Activated T-cell treated with anti-CD3 and anti-CD28 coated beads, Interleukin-2, amount 50 U/mL, for 48 hours (primary cell): ENCODE measurements around the gene MRPS33.
"Not testable (repeated sequence)": the region's sequence is repeated elsewhere in the genome, so short reads cannot be mapped to it uniquely, and the experiment has no call there.

Experiments
- DNase-seq, 2 experiments: peaks; one replicate each; pipeline ENCODE4 v3.0.0-alpha.2; 2020

The MRPS33 gene

DNA sequence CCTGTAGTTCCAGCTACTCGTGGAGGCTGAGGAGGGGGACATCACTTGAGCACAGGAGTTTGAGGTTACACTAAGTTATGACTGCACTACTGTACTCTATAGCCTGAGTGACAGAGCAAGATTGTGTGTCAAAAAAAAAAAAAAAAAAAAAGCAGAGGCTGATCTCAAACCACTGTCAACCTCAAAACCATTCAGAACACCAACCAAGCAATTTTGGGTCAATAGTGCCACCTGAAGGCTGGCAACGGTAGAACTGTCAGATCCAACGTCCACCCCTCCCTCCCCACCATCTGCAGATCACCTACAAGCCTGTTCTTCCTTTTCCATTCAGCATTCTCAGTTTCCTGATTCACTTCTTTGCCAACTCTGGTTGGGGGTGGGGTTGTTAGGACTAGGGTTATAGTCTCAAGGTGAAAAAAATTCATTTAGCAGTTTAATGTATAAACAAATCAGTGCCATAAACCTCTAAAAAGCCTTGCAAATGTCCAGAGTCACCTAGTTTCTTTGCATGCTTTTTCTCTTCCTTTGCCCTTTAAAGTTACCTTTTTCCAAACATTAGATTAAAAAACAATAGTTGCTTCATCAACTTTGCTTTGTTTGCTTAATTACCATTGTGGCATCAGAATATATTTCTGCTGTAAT is 2.6 kb downstream of the MRPS33 start:
- DNase-seq: peak; percentile 80 to 84

DNA sequence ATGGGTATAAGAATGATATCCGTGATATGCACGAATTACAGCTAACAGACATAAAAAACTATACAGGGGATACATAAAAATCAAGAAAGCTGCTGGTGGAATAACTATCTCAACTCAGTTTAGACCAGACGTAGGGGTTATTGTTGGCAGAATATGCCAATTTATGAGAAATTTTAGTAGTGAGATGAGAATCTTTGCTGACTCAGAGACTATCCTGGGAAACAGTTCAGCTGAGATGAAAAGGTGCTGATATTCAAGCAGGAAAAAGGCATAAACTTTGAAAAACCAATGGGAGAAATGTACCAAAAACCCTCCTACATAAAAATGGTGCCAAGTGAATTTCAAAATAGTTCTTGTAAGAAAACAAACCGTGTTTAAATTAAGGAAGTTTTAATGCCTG is 3.3 kb downstream of the MRPS33 start:
- no peak for DNase-seq

DNA sequence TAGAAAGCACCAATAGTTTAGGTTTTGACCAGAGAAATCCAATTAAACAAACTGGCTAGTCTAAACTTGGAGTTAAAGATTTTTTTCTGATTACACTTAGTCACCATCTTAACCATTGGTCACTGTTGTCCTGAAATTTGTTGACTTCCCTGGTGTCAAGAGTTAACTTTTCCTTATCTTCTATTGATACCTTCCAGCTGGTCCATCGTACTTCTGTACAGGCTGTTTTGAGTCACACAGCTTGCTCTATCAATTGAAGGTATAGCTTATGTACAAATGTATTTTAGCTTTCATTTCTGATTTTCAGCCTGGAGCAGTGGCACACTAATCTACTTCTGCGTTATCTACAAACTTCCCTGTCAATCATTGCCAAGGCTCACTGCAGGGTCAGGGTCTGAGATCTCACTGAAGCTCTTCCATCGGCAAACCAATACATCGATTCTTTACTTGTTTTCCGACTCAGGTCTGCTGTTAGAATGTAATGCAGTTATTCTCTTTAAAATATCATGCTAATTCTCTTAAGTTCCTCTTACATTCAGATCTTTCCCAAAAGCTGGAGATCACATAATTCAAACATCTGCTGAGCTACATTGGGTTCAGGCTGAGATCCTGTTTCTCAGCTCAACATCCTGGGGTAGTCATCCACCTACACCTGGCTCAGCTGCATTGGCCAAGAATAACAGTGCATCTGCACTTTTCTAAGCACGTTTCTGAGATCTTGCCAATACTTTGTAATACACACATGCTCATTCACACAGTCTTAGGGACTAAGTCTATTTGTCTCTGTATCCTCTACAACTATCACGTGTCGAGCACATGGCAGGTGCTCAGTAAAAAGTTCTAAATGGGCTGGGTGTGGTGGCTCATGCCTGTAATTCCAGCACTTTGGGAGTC is 11.3 kb downstream of the MRPS33 start:
- DNase-seq: no peak

DNA sequence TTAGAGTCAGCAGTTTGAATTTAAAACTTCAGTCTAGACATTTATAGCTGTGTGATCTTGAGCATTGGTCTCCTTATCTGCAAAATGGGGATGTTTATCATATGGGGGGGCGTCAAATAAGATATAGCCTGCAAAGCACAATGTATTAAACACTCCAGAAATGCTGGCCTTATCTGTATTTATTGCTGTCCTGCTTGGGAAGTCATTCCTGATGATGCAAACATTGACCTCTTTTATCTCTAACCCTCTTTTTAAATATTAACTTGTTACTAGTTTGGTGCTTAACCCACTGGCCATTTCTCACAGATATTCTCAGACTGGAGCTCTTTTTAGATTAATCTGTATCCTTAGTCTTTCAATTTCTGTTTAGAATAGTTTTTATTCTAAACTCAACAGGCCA is 13.2 kb downstream of the MRPS33 start:
- no peak for DNase-seq

DNA sequence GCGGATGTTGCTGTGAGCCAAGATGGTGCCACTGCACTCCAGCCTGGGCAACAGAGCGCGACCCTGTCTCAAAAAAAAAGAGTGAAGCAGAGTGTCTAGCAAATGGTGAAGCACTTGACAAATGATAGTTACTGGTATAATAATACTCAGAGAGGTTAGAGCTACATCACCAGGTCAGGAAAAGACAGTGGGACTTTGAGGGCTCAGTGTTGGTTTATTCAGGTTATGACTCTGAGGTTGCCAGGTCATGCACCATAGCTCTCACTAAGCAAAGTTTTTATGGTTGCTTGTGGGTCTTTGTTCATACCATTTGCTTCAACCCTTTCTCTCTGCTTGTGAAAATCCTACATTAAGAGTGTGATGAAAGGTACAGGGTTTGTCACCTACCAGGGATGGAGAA is 13.6 kb downstream of the MRPS33 start:
- no peak for DNase-seq

DNA sequence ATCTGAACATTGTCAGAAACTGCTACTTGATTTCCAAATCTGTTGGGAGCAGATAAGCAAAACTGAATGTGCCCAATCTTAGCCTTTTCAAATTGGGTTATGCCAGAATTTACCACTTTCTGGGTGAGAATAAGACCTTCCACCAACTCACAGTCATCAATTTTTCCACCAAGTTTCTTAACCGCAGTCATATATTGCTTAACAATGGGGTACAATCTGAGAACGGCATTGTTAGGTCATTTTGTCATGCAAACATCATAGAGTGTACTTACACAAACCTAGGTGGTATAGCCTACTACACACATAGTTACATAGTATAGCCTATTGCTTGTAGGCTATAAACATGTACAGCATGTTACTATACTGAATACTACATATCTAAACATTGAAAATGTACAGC is 16.0 kb downstream of the MRPS33 start:
- no peak for DNase-seq

DNA sequence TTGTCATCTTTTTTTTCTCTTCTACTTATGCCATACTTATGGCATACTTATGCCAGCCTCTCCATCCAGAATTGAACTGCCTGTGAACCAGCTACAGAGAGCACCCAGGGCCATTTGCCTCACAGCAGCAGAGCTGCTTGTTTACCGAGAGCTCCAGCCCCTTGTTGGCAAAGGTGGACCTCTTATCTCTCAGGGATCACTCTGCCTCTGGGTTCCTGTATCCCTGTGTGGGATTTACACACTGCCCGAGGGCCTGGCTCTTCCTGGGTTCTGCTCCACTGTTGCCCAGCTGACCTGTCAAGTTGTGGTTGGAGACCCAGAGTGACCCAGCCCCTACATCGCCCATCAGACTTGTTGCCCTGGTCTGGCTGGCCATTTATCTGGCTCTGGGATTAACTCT is 22.3 kb downstream of the MRPS33 start:
- DNase-seq: no peak

DNA sequence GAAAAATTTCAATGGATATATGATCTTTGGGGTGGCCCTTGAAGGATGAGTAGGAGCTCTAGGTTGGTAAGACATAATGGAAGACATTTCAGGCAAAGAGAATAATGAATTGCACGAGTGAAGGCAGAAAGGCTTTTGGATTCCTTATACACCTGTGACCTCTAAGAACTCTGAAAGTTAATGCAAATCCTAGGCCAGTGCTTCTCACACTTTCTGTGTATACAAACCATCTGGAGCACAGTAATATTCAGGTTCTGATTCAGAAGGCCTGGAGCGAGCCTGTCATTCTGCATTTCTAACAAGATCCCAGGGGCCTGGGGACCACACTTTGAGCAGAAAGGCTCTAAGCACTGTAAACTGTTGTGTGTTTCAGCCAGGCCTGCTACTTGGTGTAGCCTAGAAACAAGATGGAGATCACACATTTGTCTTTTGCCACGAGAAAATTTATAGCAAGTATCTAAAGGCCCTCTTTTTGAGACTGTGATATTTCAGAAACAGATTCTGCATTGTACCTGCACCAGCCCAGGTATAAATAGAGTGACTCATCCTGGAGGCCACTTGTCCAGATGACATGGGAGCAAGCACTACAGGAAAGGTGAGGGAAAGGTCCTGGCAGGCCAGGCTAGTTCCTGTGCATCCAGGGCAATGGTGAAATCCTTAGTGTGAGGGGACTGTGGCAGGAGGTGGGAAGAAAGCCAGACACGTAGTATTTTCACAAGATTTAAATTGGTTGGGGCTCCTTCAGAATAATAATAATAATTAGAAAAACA is 24.4 kb downstream of the MRPS33 start:
- DNase-seq: no peak

DNA sequence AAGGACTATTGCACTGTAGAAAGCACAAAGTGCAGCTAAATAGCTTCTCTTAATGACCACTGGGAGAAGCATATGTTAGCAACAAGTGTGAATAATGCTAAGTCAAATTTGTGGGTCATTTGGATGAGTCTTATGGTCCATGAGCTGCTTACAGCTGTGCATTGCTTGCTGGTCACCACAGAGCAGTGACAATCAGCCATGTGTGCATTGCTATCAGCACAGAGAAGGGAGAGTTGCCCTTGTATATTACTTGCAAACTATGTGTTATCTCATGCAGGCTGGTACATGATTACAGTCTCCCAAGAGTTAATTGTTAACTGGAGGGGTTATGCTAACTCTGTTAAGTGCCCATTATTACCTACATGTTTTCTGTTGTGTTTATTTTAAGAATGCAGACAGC is 25.7 kb downstream of the MRPS33 start:
- no peak for DNase-seq

DNA sequence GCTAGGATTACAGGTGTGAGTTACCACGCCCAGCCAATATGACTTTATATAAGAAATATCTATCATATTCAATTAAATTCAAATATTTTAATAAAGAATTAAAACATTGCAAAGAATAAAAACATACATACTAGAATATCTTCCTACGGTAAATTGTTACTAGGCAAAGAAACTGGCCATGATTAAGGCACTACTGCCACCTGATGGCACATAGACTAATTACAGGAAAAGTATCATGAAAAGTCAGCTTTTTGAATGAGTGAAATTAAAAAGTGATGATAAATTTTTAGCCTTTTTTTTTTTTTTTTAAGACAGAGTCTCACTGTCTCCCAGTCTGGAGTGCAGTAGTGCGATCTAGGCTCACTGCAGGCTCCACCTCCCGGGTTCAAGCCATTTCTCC is 30.9 kb downstream of the MRPS33 start:
- no peak for DNase-seq

DNA sequence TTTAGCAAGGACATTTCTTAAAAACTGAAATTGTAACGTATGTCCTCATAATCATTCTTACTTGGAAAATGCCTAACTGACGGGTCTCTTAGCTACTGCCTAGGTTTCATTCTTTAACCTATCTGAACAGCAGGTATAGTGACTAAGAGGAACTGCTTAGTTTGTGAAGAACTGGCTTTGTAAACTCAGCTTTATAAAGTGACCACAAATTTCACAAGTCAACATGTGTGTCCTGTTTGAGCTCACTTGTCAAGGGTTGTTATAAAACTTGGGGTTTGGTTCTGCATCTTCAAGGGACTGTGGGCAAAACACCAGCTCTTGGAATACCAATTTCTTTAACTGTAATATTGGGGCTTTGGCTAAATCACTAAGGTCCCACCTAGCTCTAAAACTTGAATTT is 32.2 kb downstream of the MRPS33 start:
- DNase-seq: no peak

DNA sequence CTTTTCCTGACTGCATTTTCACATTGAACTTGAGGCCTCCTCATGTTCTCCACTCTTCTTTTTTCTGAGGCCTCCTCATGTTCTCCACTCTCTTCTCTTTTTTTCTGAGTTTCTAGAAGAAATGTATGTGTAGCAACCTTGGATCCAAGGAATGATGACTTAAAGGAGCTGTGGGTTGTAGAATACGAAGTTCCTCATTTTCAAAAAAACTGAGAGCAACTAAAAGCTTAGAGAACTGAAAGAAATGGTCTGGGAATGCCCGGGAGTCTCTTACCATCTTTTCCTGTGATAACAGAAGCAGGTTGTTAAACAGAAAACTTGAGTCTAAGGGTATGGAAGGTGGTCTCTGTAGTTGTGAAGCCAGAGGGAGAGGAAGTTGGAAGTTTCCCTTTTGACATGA is 32.8 kb downstream of the MRPS33 start:
- no peak for DNase-seq

DNA sequence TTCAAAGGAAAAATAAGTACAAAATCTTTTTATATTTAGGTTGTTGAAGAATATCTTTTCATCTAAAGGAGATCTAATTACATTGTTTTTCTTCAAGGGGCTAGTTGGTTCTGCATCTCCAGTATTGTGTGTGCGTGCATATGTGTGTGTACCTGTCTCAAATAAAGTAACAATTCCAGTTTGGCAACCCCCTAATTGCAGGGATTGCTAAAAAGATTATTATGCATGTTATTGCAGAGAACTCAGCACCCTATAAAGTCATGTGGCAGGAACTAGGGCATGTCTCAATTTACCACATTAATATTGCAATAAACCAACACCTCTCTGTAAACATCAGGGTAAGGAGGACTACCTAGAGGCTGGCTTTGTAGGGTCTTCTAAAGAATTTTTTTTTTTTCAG is 37.0 kb downstream of the MRPS33 start:
- no peak for DNase-seq

DNA sequence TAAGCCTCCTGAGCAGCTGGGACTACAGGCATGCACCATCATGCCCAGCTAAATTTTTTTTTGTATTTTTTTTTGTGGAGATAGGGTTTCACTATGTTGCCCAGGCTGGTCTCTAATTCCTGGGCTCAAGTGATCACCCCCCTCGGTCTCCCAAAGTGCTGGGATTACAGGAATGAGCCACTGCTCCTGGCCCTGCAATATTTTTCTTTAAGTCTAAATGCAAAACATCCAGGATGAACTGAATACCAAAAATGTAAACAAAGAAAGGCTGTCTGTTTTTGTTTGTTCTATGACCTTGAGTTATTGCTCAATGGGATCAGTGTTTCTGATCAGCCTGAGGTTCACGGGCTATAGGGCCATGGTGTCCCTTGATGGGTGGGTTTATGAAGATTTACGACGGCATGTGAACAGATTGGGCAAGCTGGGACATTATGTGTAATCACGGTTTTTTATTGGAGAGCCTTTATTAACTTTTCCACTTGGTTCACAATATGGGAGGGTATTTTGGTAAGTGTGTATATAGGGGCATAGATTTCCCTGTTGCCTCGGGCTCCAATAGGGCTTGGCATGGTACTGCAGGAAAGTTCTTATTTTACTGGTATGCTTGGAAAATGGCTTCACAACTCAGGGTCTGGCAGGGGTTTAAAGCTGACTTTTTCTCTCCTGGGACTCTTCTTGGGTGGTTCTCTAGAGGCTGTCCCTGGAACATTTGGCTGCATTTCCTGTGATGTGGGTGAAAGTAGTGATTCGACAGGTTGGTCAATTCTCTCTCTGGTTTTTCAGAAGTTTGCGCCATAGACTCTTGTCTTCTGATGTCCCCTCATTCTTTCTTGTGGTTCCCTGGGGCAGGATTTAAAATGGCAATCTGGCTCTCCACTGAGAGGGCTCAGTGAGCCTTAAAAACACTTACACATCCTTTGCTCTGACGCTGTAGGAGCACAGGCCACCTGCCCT is 41.6 kb downstream of the MRPS33 start:
- DNase-seq: no peak

DNA sequence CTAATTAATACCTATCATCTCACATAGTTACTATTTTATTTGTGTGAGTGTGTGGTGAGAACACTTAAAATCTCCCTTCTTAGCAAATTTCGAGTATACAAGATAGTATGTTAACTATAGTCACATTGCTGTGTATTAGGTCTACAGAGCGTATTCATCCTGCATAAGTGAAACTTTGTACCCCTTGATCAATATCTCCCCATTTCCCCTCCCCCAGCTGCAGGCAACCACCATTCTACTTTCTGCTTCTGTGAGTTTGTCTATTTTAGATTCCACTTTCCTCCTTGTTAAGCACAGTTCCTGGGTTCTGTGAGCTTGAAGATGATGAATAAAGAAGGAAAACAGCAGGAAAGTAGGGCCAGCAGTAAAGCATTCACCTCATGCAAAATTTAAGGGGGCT is 42.4 kb downstream of the MRPS33 start:
- no peak for DNase-seq

DNA sequence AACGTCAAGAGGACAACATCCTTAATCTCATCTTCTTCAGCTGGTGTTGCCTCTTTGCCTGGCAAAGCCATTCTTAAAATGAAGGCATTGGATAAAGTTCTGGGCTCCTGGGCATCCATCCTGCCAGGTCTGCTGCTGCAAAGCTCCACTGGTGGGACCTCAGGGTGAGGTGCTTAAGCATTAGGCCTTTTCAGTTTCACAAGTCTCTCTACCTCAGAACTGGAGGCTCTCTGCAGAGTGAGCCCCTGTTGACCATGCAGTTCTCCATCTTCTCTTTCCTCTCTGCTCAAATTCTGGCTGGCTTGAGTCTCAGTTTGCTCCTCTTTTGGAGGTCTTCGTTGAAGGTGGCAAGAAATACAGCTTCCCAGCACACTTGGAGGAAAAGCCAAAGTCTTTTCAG is 47.3 kb downstream of the MRPS33 start:
- no peak for DNase-seq

DNA sequence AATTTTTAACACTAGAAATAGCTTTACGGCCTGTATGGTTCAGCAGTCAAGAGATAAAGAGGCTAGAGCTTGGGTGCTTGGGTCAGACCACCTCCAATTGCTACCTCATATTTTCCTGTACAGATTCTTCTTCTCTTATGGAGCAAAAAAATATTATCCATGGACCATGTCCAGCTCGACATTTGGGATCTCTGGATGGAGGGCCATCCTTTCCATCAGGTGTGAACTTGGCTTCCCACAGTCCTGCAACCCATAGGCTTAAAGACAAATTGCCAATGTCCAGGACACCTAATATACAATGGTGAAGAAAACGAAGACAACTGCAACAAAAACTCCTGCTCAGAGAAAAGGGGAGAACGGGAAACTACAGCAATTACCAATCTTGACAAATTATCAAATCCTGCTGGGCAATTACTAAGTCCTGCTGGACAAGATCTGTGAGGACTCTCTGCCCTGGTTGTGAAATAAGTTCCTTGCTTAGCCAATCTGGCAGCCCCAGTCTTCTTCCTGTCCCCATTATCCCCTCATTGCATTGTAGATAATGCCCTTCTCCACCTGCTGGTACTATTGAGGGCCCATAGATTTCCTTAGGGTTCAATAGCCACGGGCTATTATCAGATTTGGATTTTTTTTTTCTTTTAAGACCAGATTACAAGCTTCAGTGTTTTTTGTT is 48.1 kb downstream of the MRPS33 start:
- no peak for DNase-seq

DNA sequence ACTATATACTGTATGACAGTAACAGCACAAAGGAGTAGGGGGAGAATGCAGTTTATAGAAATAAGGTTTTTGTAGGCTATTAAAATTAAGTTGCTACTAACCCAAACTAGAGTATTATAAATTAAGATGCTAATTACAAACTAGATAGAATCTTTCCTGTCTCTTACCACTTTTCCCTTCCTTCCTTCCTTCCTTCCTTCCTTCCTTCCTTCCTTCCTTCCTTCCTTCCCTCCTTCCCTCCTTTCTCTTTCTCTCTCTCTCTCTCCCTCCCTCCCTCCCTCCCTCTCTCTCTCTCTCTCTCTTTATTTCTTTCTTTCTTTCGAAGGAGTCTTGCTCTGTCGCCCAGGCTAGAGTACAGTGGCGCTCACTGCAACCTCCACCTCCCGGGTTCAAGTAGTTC is 53.6 kb downstream of the MRPS33 start:
- no peak for DNase-seq

DNA sequence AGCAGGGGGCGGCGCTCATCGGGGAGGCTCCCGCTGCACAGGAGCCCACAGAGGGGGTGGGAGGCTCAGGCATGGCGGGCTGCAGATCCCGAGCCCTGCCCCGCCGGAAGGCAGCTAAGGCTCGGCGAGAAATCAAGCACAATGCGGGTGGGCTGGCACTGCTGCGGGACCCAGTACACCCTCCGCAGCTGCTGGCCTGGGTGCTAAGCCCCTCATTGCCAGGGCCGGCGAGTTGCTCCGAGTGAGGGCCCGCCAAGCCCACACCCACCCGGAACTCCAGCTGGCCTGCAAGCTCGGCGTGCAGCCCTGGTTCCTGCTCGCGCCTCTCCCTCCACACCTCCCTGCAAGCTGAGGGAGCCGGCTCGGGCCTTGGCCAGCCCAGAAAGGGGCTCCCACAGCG is 57.8 kb downstream of the MRPS33 start:
- DNase-seq: not testable (repeated sequence)
